ENCODE measurements around the gene GALP. TPM values are rescaled to one million over a fixed set of nuclear protein-coding genes. Genes with fewer than 3 reads are reported as not detected.

The GALP gene
- total and polyA plus RNA-seq, 2 donors (not counting 1 experiment from before 2014, with no cell fraction given): not detected

GRCh38 chr19:56145698-56146097 is 30.1 kb upstream of the GALP start:
- Mint-ChIP-seq H3K27ac (no peak overlapping the region), H3K9me3 (ENCODE audit: insufficient read depth) (no peaks in the 10 kb centered on the region), H3K4me3 (no peak overlapping the region), H3K4me1 (peaks cover 18% of the 10 kb centered on the region), H3K27me3 (no peaks in the 10 kb centered on the region)
- no peak for ATAC-seq (ENCODE audit: low read depth)
- CTCF ChIA-PET: no interaction called here
- Histone ChIP-seq H3K27ac (ENCODE audit: low read length in 2 of 2) (no peak overlapping the region), H3K27me3 (replicated peaks in 1 of 4; ENCODE audit: control extremely low read depth in 1 of 4, control insufficient read depth in 3 of 4, insufficient read depth in 4 of 4, low read length in 3 of 4) (no peaks in the 10 kb centered on the region), H3K36me3 (replicated peaks in 1 of 2; ENCODE audit: control extremely low read depth in 1 of 2, control insufficient read depth in 1 of 2, extremely low read depth in 1 of 2, insufficient read depth in 2 of 2, low read length in 1 of 2) (peaks cover 0 to 18% of the 10 kb centered on the region in 2 experiments), H3K79me2 (ENCODE audit: control insufficient read depth, insufficient read depth, low read length) (peaks cover 69% of the 10 kb centered on the region), H3K4me1 (ENCODE audit: control insufficient read depth in 2 of 2, insufficient read depth in 2 of 2, low read length in 2 of 2) (peaks cover 6 to 8% of the 10 kb centered on the region in 2 donors), H4K20me1 (ENCODE audit: control insufficient read depth, insufficient read depth, low read length, poor library complexity, severe bottlenecking) (peaks cover 6% of the 10 kb centered on the region), H3K9ac (ENCODE audit: low read length) (no peak overlapping the region), H3K4me3 (ENCODE audit: control extremely low read depth in 1 of 5, extremely low read depth in 1 of 5, insufficient read depth in 1 of 5, low read depth in 2 of 5, low read length in 4 of 5) (no peak overlapping the region), H3K4me2 (replicated peaks; ENCODE audit: low read depth, low read length, poor library complexity, severe bottlenecking) (no peak overlapping the region), H2AFZ (ENCODE audit: insufficient read depth, low read depth, low read length, poor library complexity, severe bottlenecking) (no peak overlapping the region), H3K9me3 (ENCODE audit: control extremely low read depth in 1 of 3, control insufficient read depth in 2 of 3, insufficient read depth in 1 of 3, low read length in 2 of 3) (no peaks in the 10 kb centered on the region)
- intact Hi-C loops (cut with micrococcal nuclease): loop anchor here (10.0 kb wide), 1 partner anchor 521 kb away; the partner anchor contains the start of gene ZNF784
- WGBS (ENCODE audit: insufficient coverage): 98% methylated on average over 10 of the region's 10 CpGs
- POLR2A ChIA-PET: no interaction called here
- DNase-seq: no peak
- TF ChIP-seq EZH2 (IDR thresholded peaks at IDR 0.05; ENCODE audit: borderline replicate concordance, insufficient read depth, low read depth, low read length, poor library complexity, severe bottlenecking) (no peak), CTCF (IDR thresholded peaks at IDR 0.05) (no peak)

- no peak overlapping the region for H3K9ac ChIP-seq (ENCODE audit: low read length)
- DNase-seq (no peak), ATAC-seq (ENCODE audit: low read depth) (no peak)
- peaks cover 62% of the 10 kb centered on the region for H3K79me2 ChIP-seq (ENCODE audit: control insufficient read depth, insufficient read depth, low read length)
- H3K4me1 ChIP-seq (ENCODE audit: control insufficient read depth in 2 of 2, insufficient read depth in 2 of 2, low read length in 2 of 2): peaks cover 3 to 4% of the 10 kb centered on the region in 2 donors
- H3K27ac Mint-ChIP-seq: no peak overlapping the region
- CTCF ChIA-PET: no interaction called here
- peaks cover 12% of the 10 kb centered on the region for H3K4me1 Mint-ChIP-seq
- H2AFZ ChIP-seq (ENCODE audit: insufficient read depth, low read depth, low read length, poor library complexity, severe bottlenecking): no peak overlapping the region
- POLR2A ChIA-PET: no interaction called here
- H4K20me1 ChIP-seq (ENCODE audit: control insufficient read depth, insufficient read depth, low read length, poor library complexity, severe bottlenecking): peaks cover 6% of the 10 kb centered on the region
- no peaks in the 10 kb centered on the region for H3K27me3 Mint-ChIP-seq
- 98% methylated on average over 31 of the region's 31 CpGs for WGBS (ENCODE audit: insufficient coverage)
- intact Hi-C loops (cut with micrococcal nuclease): loop anchor here (10.0 kb wide), 1 partner anchor 522 kb away; the partner anchor contains the start of gene ZNF784
- H3K4me2 ChIP-seq (replicated peaks; ENCODE audit: low read depth, low read length, poor library complexity, severe bottlenecking): no peak overlapping the region
- H3K4me3 ChIP-seq (ENCODE audit: control extremely low read depth in 1 of 5, extremely low read depth in 1 of 5, insufficient read depth in 1 of 5, low read depth in 2 of 5, low read length in 4 of 5): no peak overlapping the region
- H3K9me3 Mint-ChIP-seq (ENCODE audit: insufficient read depth): no peaks in the 10 kb centered on the region
- H3K4me3 Mint-ChIP-seq: no peak overlapping the region
- no peak for TF ChIP-seq CTCF (IDR thresholded peaks at IDR 0.05)
- no peak for TF ChIP-seq EZH2 (IDR thresholded peaks at IDR 0.05; ENCODE audit: borderline replicate concordance, insufficient read depth, low read depth, low read length, poor library complexity, severe bottlenecking)
- H3K27ac ChIP-seq (ENCODE audit: low read length in 2 of 2): no peak overlapping the region
- no peaks in the 10 kb centered on the region for H3K27me3 ChIP-seq (replicated peaks in 1 of 4; ENCODE audit: control extremely low read depth in 1 of 4, control insufficient read depth in 3 of 4, insufficient read depth in 4 of 4, low read length in 3 of 4)
- peaks cover 0 to 18% of the 10 kb centered on the region in 2 experiments for H3K36me3 ChIP-seq (replicated peaks in 1 of 2; ENCODE audit: control extremely low read depth in 1 of 2, control insufficient read depth in 1 of 2, extremely low read depth in 1 of 2, insufficient read depth in 2 of 2, low read length in 1 of 2)
- H3K9me3 ChIP-seq (ENCODE audit: control extremely low read depth in 1 of 3, control insufficient read depth in 2 of 3, insufficient read depth in 1 of 3, low read length in 2 of 3): no peaks in the 10 kb centered on the region
These were observed 28.9 kb upstream of the GALP start for GRCh38 chr19:56146904-56147303.
